GM12878 (cell line): ENCODE results near the gene BTBD9. TPM values are rescaled to one million over a fixed set of nuclear protein-coding genes. Genes with fewer than 3 reads are reported as not detected.

Source experiments
- ATAC-seq: fragments of 200-7000 bp; cut with Tn5 transposase; 3 replicates; pipeline ENCODE4 v1.9.1; 2020; ENCODE audit warnings: mild to moderate bottlenecking, moderate library complexity
- BruUV-seq: library from RNA; stranded (reverse); fragments of 400-500 nt; replicated peaks from 2 replicates; lab custom pipeline; 2021; lab: Mats Ljungman, UMichigan
- CTCF ChIA-PET: fragments of 300-600 bp; sonication (Branson Sonifier 250); formaldehyde crosslinking; extraction: SDS; loops from one replicate; lab custom pipeline; 2021; ENCODE audit warnings: inconsistent platforms; lab: Yijun Ruan, JAX
- POLR2A ChIA-PET: fragments of 350-600 bp; formaldehyde crosslinking; extraction: SDS; loops from one replicate; lab custom pipeline; 2021; ENCODE audit warnings: inconsistent platforms; lab: Charles Lee
- RAD21 ChIA-PET: fragments of 300-600 bp; sonication (Branson Sonifier 250); formaldehyde crosslinking; loops from one replicate; lab custom pipeline; 2023; ENCODE audit warnings: antibody characterized with exemption; ENCODE audit not compliant: unreplicated experiment; lab: Charles Lee
- SMC1A ChIA-PET: fragments of 300-600 bp; sonication (Branson Sonifier 250); formaldehyde crosslinking; loops from one replicate; lab custom pipeline; 2023; ENCODE audit not compliant: unreplicated experiment, uncharacterized antibody; lab: Charles Lee
- DNase-seq: peaks from one replicate; pipeline ENCODE4 v3.0.0-alpha.2; 2011; ENCODE audit warnings: low read depth, low spot score
- FAIRE-seq: peaks from 3 replicates; lab custom pipeline; 2011; peaks lifted over from hg19 to GRCh38; lab: Jason Lieb, UNC
- H2AFZ ChIP-seq: 2 replicates; pipeline ENCODE4 v1.6.0; 2011; ENCODE audit warnings: low read depth, low read length, control low read depth; ENCODE audit not compliant: control insufficient read depth
- H3K27ac ChIP-seq: 2 replicates; pipeline ENCODE4 v1.5.1; 2011; ENCODE audit warnings: control low read depth; ENCODE audit not compliant: control insufficient read depth, insufficient read depth
- H3K27me3 ChIP-seq, 2 experiments: replicated peaks in 1 of 2; 2 replicates each; pipeline versions ENCODE4 v1.6.0 to v1.6.1; 2011; ENCODE audit warnings: low read length in 1 of 2; ENCODE audit not compliant: control insufficient read depth in 2 of 2, insufficient read depth in 2 of 2
- H3K36me3 ChIP-seq, 2 experiments: 2 replicates each; pipeline ENCODE4 v1.5.1; 2011; ENCODE audit warnings: low read length in 1 of 2; ENCODE audit not compliant: control insufficient read depth in 2 of 2, insufficient read depth in 2 of 2
- H3K4me1 ChIP-seq: 2 replicates; pipeline ENCODE4 v1.6.1; 2011; ENCODE audit warnings: mild to moderate bottlenecking, low read length, moderate library complexity, mixed read lengths; ENCODE audit not compliant: control insufficient read depth, insufficient read depth
- H3K4me2 ChIP-seq: 2 replicates; pipeline ENCODE4 v1.6.0; 2011; ENCODE audit warnings: control low read depth; ENCODE audit not compliant: control insufficient read depth, insufficient read depth
- H3K4me3 ChIP-seq: fragments of 200-600 bp; sonication (generic); 2 replicates; pipeline ENCODE4 v1.5.1; 2016
- H3K79me2 ChIP-seq: 2 replicates; pipeline ENCODE4 v1.6.0; 2011; ENCODE audit warnings: low read length; ENCODE audit not compliant: control insufficient read depth, insufficient read depth
- H3K9ac ChIP-seq: 2 replicates; pipeline ENCODE4 v1.8.0; 2011; ENCODE audit warnings: low read length, control low read depth, mixed read lengths; ENCODE audit not compliant: control insufficient read depth, insufficient read depth
- H3K9me3 ChIP-seq: replicated peaks from 3 replicates; pipeline ENCODE4 v1.5.1; 2011; ENCODE audit warnings: mild to moderate bottlenecking, low read length; ENCODE audit not compliant: control insufficient read depth, insufficient read depth
- H4K20me1 ChIP-seq: 2 replicates; pipeline ENCODE4 v1.6.0; 2011; ENCODE audit not compliant: control insufficient read depth, insufficient read depth
- BCL11A ChIP-seq: IDR thresholded peaks from 2 replicates; pipeline ENCODE4 v1.6.1; 2011; ENCODE audit warnings: low read depth, low read length
- CBFB ChIP-seq: IDR thresholded peaks from 2 replicates; pipeline ENCODE4 v1.6.1; 2016; ENCODE audit warnings: antibody characterized with exemption, low read depth
- CREM ChIP-seq: IDR thresholded peaks from 2 replicates; pipeline ENCODE4 v1.6.1; 2014; ENCODE audit warnings: antibody characterized with exemption, low read depth
- EED ChIP-seq: sonication (generic); IDR thresholded peaks from 2 replicates; pipeline ENCODE4 v1.6.1; 2016; ENCODE audit warnings: antibody characterized with exemption, low read depth
- EGR1 ChIP-seq, 2 experiments: IDR thresholded peaks; 1 replicate in 1 of 2; 2 replicates in 1 of 2; pipeline ENCODE4 v1.6.1; 2011 to 2012; ENCODE audit warnings: low read depth in 2 of 2, low read length in 2 of 2, borderline replicate concordance in 1 of 2, mild to moderate bottlenecking in 1 of 2, moderate library complexity in 1 of 2
- ETV6 ChIP-seq, 2 experiments: fragments of 450-650 bp in 1 of 2; IDR thresholded peaks in 1 of 2; conservative IDR thresholded peaks in 1 of 2; 2 replicates each; pipeline ENCODE4 v1.6.1; 2014; ENCODE audit warnings: antibody characterized with exemption in 1 of 2, borderline replicate concordance in 1 of 2, low read depth in 1 of 2, mild to moderate bottlenecking in 1 of 2, moderate library complexity in 1 of 2
- IKZF2 ChIP-seq, 2 experiments: fragments of 450-650 bp; IDR thresholded peaks; 2 replicates each; pipeline ENCODE4 v1.6.1; 2017; ENCODE audit warnings: mild to moderate bottlenecking in 2 of 2, moderate library complexity in 2 of 2
- IRF4 ChIP-seq: IDR thresholded peaks from 2 replicates; pipeline ENCODE4 v1.6.1; 2011; ENCODE audit warnings: low read depth, low read length
- JUNB ChIP-seq: IDR thresholded peaks from 2 replicates; pipeline ENCODE4 v1.6.1; 2016; ENCODE audit warnings: antibody characterized with exemption, mild to moderate bottlenecking
- MEF2A ChIP-seq: IDR thresholded peaks from 2 replicates; pipeline ENCODE4 v1.6.1; 2011; ENCODE audit warnings: low read depth, mild to moderate bottlenecking, low read length, moderate library complexity; ENCODE audit not compliant: insufficient read depth
- MTA3 ChIP-seq: IDR thresholded peaks from 2 replicates; pipeline ENCODE4 v1.6.1; 2012; ENCODE audit warnings: low read length, inconsistent platforms, borderline replicate concordance
- NFIC ChIP-seq: IDR thresholded peaks from 2 replicates; pipeline ENCODE4 v1.6.1; 2012; ENCODE audit warnings: low read depth, mild to moderate bottlenecking, inconsistent platforms, low read length, moderate library complexity
- RUNX3 ChIP-seq: IDR thresholded peaks from 2 replicates; pipeline ENCODE4 v1.6.1; 2012; ENCODE audit warnings: low read length, inconsistent platforms
- TBL1XR1 ChIP-seq: IDR thresholded peaks from 2 replicates; pipeline ENCODE4 v1.6.1; 2012; ENCODE audit warnings: low read depth, low read length, improper control_type of control experiment
- WGBS: methylation state at CpG from one replicate; pipeline ENCODE4 v1.1.6; 2016; ENCODE audit warnings: low lambda C conversion rate; ENCODE audit not compliant: insufficient replicate concordance, insufficient coverage; ENCODE audit errors: missing lambda C conversion rate; 5-methylcytosine and 5-hydroxymethylcytosine counted together
- in situ Hi-C: fragments of 300-500 bp; cut with MboI; formaldehyde crosslinking; loops from 9 replicates; pipeline ENCODE4 v1.14.3; 2018; ENCODE audit warnings: mixed read lengths
- intact Hi-C: fragments of 100-400 bp; cut with micrococcal nuclease; formaldehyde crosslinking; loops from one replicate; pipeline ENCODE4 v1.14.2; 2022; ENCODE audit not compliant: unreplicated experiment
- polyA plus RNA-seq, 11 experiments: library from polyadenylated mRNA; depleted of rRNA in 4 of 11; unstranded in 6 of 11; stranded (reverse) in 5 of 11; fragments of >200 nt; fragmentation: Nextera tagmentation in 4 of 11; fragmentation: Illumina TruSeq in 1 of 11; extraction: Ambion mirVana in 4 of 11; extraction: Trizol in 1 of 11; gene quantifications; 1 replicate in 1 of 11; 2 replicates in 10 of 11; pipeline versions ENCODE4 v1.2.1 to v1.2.3, GENCODE V29; 2011 to 2016; ENCODE audit warnings: inconsistent platforms in 2 of 11, missing spikeins in 2 of 11, low read depth in 1 of 11
- total RNA-seq, 4 experiments: library from RNA; depleted of rRNA in 3 of 4; stranded (reverse); fragments of >200 nt in 3 of 4; fragmentation: Illumina TruSeq in 1 of 4; extraction: Trizol in 1 of 4; gene quantifications; 2 replicates each; pipeline versions ENCODE4 v1.2.1 to v1.2.3, GENCODE V29; 2013 to 2021
- TF ChIP-seq, protein P1 (sequence below): fragments of 450-650 bp; formaldehyde crosslinking; IDR thresholded peaks from 2 replicates; pipeline ENCODE4 v1.4.0; 2020; ENCODE audit warnings: mild to moderate bottlenecking, moderate library complexity
- TF ChIP-seq, protein P2 (sequence below): IDR thresholded peaks from 2 replicates; pipeline ENCODE4 v1.6.1; 2012; ENCODE audit warnings: low read length, inconsistent platforms

Gene BTBD9
- total and polyA plus RNA-seq, 10 of the 15 experiments (the other 5 are each of a cell fraction or from before 2014, with no cell fraction given) = 0.22 to 8.6 (median 4.6) TPM

DNA sequence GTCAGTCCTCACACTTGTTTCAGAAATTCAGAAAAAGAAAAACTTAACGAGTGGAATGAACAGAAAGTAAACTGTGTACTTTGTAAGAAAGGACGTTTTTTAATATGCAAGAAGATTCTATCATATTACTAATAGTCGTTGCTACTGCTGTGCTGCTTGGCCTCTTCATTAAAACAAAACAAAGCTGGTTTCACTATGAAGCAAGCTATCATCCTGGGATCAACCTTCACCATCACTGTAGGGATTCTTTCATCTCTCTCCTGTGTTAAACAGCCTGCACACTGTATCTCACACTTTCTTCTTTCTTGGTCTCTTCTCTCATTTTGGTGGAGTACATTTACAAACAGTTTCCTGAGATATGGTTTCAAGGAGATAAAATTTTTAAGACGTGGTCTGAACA lies 284.2 kb downstream of the BTBD9 start (continued):
- TF ChIP-seq ETV6 (conservative IDR thresholded peaks at IDR 0.05 in 1 of 2, IDR thresholded peaks at IDR 0.05 in 1 of 2; ENCODE audit: borderline replicate concordance in 1 of 2, low read depth in 1 of 2) = no peak
- TF ChIP-seq, all 136 proteins: peak for 0

GRCh38 chr6:38354905-38355304 lies 284.8 kb downstream of the BTBD9 start:
- SMC1A ChIA-PET = interaction anchor here (0.7 to 1.3 kb wide), 2 partner anchors 11 to 24 kb away, joined by 3 to 4 read pairs; no protein-coding TSS in a partner anchor

More at GRCh38 chr6:38354905-38355304, 284.8 kb downstream of the BTBD9 start:
- peak overlapping the region; percentile 9; the same call in 1 of the 2 replicates for H3K9ac ChIP-seq
- H3K4me2 ChIP-seq = peak overlapping the region; percentile 90
- TF ChIP-seq MEF2A (peak; percentile 39; the same call in 1 of the 2 replicates), JUNB (peak; percentile 93), MTA3 (0 out of 2 replicates have a peak, but pooled peaks have one; percentile 31), CREM (peak; percentile 51), EED (peak; percentile 67; the same call in 1 of the 2 replicates), NFIC (peak; percentile 78), BCL11A (peak; percentile 47; the same call in 1 of the 2 replicates), IKZF2 (IDR thresholded peaks at IDR 0.05) (peak in 1 of 2 experiments; percentile 35; a peak in 2 of 4 replicates), TBL1XR1 (no peak), RUNX3 (peak; percentile 57), CBFB (no peak), ETV6 (conservative IDR thresholded peaks at IDR 0.05 in 1 of 2, IDR thresholded peaks at IDR 0.05 in 1 of 2; ENCODE audit: borderline replicate concordance in 1 of 2, low read depth in 1 of 2) (peak in 1 of 2 experiments; percentile 30; a peak in 1 of 4 replicates), EGR1 (IDR thresholded peaks at IDR 0.05; ENCODE audit: borderline replicate concordance in 1 of 2, low read depth in 2 of 2, low read length in 2 of 2) (no peak), IRF4 (peak; percentile 68; the same call in 1 of the 2 replicates)
- TF ChIP-seq, protein P1, sequence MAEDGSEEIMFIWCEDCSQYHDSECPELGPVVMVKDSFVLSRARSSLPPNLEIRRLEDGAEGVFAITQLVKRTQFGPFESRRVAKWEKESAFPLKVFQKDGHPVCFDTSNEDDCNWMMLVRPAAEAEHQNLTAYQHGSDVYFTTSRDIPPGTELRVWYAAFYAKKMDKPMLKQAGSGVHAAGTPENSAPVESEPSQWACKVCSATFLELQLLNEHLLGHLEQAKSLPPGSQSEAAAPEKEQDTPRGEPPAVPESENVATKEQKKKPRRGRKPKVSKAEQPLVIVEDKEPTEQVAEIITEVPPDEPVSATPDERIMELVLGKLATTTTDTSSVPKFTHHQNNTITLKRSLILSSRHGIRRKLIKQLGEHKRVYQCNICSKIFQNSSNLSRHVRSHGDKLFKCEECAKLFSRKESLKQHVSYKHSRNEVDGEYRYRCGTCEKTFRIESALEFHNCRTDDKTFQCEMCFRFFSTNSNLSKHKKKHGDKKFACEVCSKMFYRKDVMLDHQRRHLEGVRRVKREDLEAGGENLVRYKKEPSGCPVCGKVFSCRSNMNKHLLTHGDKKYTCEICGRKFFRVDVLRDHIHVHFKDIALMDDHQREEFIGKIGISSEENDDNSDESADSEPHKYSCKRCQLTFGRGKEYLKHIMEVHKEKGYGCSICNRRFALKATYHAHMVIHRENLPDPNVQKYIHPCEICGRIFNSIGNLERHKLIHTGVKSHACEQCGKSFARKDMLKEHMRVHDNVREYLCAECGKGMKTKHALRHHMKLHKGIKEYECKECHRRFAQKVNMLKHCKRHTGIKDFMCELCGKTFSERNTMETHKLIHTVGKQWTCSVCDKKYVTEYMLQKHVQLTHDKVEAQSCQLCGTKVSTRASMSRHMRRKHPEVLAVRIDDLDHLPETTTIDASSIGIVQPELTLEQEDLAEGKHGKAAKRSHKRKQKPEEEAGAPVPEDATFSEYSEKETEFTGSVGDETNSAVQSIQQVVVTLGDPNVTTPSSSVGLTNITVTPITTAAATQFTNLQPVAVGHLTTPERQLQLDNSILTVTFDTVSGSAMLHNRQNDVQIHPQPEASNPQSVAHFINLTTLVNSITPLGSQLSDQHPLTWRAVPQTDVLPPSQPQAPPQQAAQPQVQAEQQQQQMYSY (CRISPR knock-in tag) = no peak
- TF ChIP-seq, protein P2, sequence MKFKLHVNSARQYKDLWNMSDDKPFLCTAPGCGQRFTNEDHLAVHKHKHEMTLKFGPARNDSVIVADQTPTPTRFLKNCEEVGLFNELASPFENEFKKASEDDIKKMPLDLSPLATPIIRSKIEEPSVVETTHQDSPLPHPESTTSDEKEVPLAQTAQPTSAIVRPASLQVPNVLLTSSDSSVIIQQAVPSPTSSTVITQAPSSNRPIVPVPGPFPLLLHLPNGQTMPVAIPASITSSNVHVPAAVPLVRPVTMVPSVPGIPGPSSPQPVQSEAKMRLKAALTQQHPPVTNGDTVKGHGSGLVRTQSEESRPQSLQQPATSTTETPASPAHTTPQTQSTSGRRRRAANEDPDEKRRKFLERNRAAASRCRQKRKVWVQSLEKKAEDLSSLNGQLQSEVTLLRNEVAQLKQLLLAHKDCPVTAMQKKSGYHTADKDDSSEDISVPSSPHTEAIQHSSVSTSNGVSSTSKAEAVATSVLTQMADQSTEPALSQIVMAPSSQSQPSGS = peak; percentile 40; the same call in 1 of the 2 replicates
- ATAC-seq = peak; percentile 74
- H4K20me1 ChIP-seq = no peaks in the 10 kb centered on the region
- no TSS peak for BruUV-seq
- 4% methylated on average over 1 of the region's 1 CpG for WGBS
- POLR2A ChIA-PET = no interaction called here
- CTCF ChIA-PET = interaction anchor here (1.2 kb wide), 1 partner anchor 13 kb away, joined by 5 read pairs; no protein-coding TSS in a partner anchor
- FAIRE-seq = peak; percentile 79
- peak overlapping the region; percentile 64 for H3K27ac ChIP-seq
- no peaks in the 10 kb centered on the region for H3K36me3 ChIP-seq
- DNase-seq = peak; percentile 17
- H3K9me3 ChIP-seq = no peaks in the 10 kb centered on the region
- in situ Hi-C loops (no loop called here), intact Hi-C loops (no loop called here)
- no peaks in the 10 kb centered on the region for H3K27me3 ChIP-seq
- peaks cover 32% of the 10 kb centered on the region for H3K4me1 ChIP-seq
- RAD21 ChIA-PET = no interaction called here
- peak overlapping the region; percentile 14; the same call in 1 of the 2 replicates for H3K4me3 ChIP-seq
- H2AFZ ChIP-seq = peak overlapping the region; percentile 37
- no peaks in the 10 kb centered on the region for H3K79me2 ChIP-seq
